HepG2 (cell line): Measurements from ENCODE around the gene PHF19. TPM values are rescaled to one million over a fixed set of nuclear protein-coding genes. Genes with fewer than 3 reads are reported as not detected.

Source experiments
- ATAC-seq: fragments of 200-7000 bp; cut with Tn5 transposase; 3 replicates; pipeline ENCODE4 v1.9.1; 2020; ENCODE audit warnings: mild to moderate bottlenecking, moderate library complexity
- BruUV-seq: library from RNA; stranded (reverse); fragments of 400-500 nt; replicated peaks from 2 replicates; lab custom pipeline; 2021; lab: Mats Ljungman, UMichigan
- CTCF ChIA-PET: fragments of 300-600 bp; formaldehyde crosslinking; extraction: SDS; loops from one replicate; lab custom pipeline; 2021; ENCODE audit warnings: low total read pairs, inconsistent platforms, low intra/inter-chr PET ratio; lab: Yijun Ruan, JAX
- POLR2A ChIA-PET: fragments of 350-600 bp; sonication (Branson Sonifier 250); formaldehyde crosslinking; loops from one replicate; lab custom pipeline; 2020; ENCODE audit warnings: antibody characterized with exemption, inconsistent platforms; lab: Yijun Ruan, JAX
- DNase-seq: peaks from one replicate; pipeline ENCODE4 v3.0.0-alpha.2; 2015; ENCODE audit warnings: low spot score
- FAIRE-seq: peaks from 3 replicates; lab custom pipeline; 2011; peaks lifted over from hg19 to GRCh38; lab: Jason Lieb, UNC
- H2AFZ ChIP-seq: one replicate; pipeline ENCODE4 v1.6.1; 2011; ENCODE audit warnings: low read length, inconsistent platforms
- H3K27ac ChIP-seq: fragments of 300-600 bp; 3 replicates; pipeline ENCODE4 v1.8.0; 2011; ENCODE audit warnings: mixed run types, mild to moderate bottlenecking, mixed read lengths, low read length, inconsistent platforms; ENCODE audit not compliant: insufficient read depth; ENCODE audit errors: extremely low read length
- H3K27me3 ChIP-seq, 2 experiments: fragments of 200-600 bp in 1 of 2; 2 replicates in 1 of 2; 3 replicates in 1 of 2; pipeline versions ENCODE4 v1.6.0 to v1.8.0; 2011; ENCODE audit warnings: low read length in 2 of 2, mild to moderate bottlenecking in 2 of 2, moderate library complexity in 2 of 2, inconsistent platforms in 1 of 2; ENCODE audit not compliant: insufficient read depth in 2 of 2, control insufficient read depth in 1 of 2
- H3K36me3 ChIP-seq, 2 experiments: fragments of 200-600 bp in 1 of 2; replicated peaks in 1 of 2; 2 replicates in 1 of 2; 3 replicates in 1 of 2; pipeline versions ENCODE4 v1.5.1 to v1.8.0; 2011; ENCODE audit warnings: low read length in 2 of 2, inconsistent platforms in 1 of 2; ENCODE audit not compliant: insufficient read depth in 2 of 2, control insufficient read depth in 1 of 2
- H3K4me1 ChIP-seq: 2 replicates; pipeline ENCODE4 v1.5.1; 2012; ENCODE audit warnings: low read length, inconsistent platforms; ENCODE audit not compliant: insufficient read depth
- H3K4me2 ChIP-seq: 2 replicates; pipeline ENCODE4 v1.6.0; 2011; ENCODE audit warnings: low read depth, low read length, inconsistent platforms
- H3K4me3 ChIP-seq, 3 experiments: fragments of 200-600 bp in 1 of 3; sonication (generic), shearing (Covaris generic) in 1 of 3; replicated peaks in 1 of 3; 2 replicates each; pipeline ENCODE4 v1.5.1; 2011 to 2016; ENCODE audit warnings: low read length in 3 of 3, inconsistent platforms in 2 of 3, low read depth in 2 of 3, mild to moderate bottlenecking in 2 of 3, control low read depth in 1 of 3, mixed read lengths in 1 of 3; ENCODE audit not compliant: insufficient read depth in 1 of 3
- H3K79me2 ChIP-seq: one replicate; pipeline ENCODE4 v1.6.1; 2011; ENCODE audit warnings: low read length, inconsistent platforms; ENCODE audit not compliant: insufficient read depth
- H3K9ac ChIP-seq: 2 replicates; pipeline ENCODE4 v1.6.0; 2011; ENCODE audit warnings: mild to moderate bottlenecking, low read depth, low read length, inconsistent platforms; ENCODE audit not compliant: insufficient read depth
- H3K9me3 ChIP-seq: 2 replicates; pipeline ENCODE4 v1.5.1; 2012; ENCODE audit warnings: mild to moderate bottlenecking, low read length
- H4K20me1 ChIP-seq: 2 replicates; pipeline ENCODE4 v1.6.0; 2011; ENCODE audit warnings: inconsistent platforms, mild to moderate bottlenecking, low read length, moderate library complexity; ENCODE audit not compliant: insufficient read depth
- ARNTL ChIP-seq: sonication (generic); formaldehyde crosslinking; IDR thresholded peaks from 2 replicates; pipeline ENCODE4 v1.4.0; 2020; ENCODE audit warnings: mild to moderate bottlenecking, missing genetic modification reagents
- BHLHE40 ChIP-seq: IDR thresholded peaks from 2 replicates; pipeline ENCODE4 v1.6.1; 2011; ENCODE audit warnings: low read length, improper control_type of control experiment
- CBX1 ChIP-seq: IDR thresholded peaks from one replicate; pipeline ENCODE4 v1.6.1; 2016; ENCODE audit warnings: antibody characterized with exemption, low read depth
- CEBPB ChIP-seq: IDR thresholded peaks from 2 replicates; pipeline ENCODE4 v1.6.1; 2011; ENCODE audit warnings: low read depth, low read length, improper control_type of control experiment, borderline replicate concordance
- FOSL1 ChIP-seq: sonication (generic); formaldehyde crosslinking; IDR thresholded peaks from 2 replicates; pipeline ENCODE4 v1.9.0; 2021; ENCODE audit warnings: missing genetic modification reagents, borderline replicate concordance
- MIER2 ChIP-seq: IDR thresholded peaks from 2 replicates; pipeline ENCODE4 v1.6.1; 2016; ENCODE audit warnings: missing biosample characterization, missing genetic modification reagents
- NPAS2 ChIP-seq: sonication (generic); formaldehyde crosslinking; IDR thresholded peaks from 2 replicates; pipeline ENCODE4 v1.8.0; 2022; ENCODE audit warnings: mild to moderate bottlenecking, missing genetic modification reagents, borderline replicate concordance
- RELA ChIP-seq: sonication (generic); formaldehyde crosslinking; IDR thresholded peaks from 2 replicates; pipeline ENCODE4 v1.4.0; 2020; ENCODE audit warnings: missing genetic modification reagents
- SMAD3 ChIP-seq: sonication (generic); formaldehyde crosslinking; IDR thresholded peaks from 2 replicates; pipeline ENCODE4 v1.4.0; 2020; ENCODE audit warnings: missing genetic modification reagents
- ZNF230 ChIP-seq: sonication (generic); formaldehyde crosslinking; IDR thresholded peaks from 2 replicates; pipeline ENCODE4 v1.4.0; 2020; ENCODE audit warnings: mild to moderate bottlenecking, missing genetic modification reagents
- ZNF34 ChIP-seq: sonication (generic); formaldehyde crosslinking; IDR thresholded peaks from 2 replicates; pipeline ENCODE4 v1.4.0; 2020; ENCODE audit warnings: mild to moderate bottlenecking, missing genetic modification reagents, borderline replicate concordance
- ZNF451 ChIP-seq: sonication (generic); formaldehyde crosslinking; IDR thresholded peaks from 2 replicates; pipeline ENCODE4 v1.5.0; 2020; ENCODE audit warnings: mild to moderate bottlenecking, missing genetic modification reagents
- WGBS: methylation state at CpG from one replicate; pipeline ENCODE4 v1.1.6; 2017; ENCODE audit warnings: low lambda C conversion rate; 5-methylcytosine and 5-hydroxymethylcytosine counted together
- in situ Hi-C: cut with HindIII; loops from 2 replicates; pipeline ENCODE4 v1.10.0; 2017; ENCODE audit warnings: low pct_unique_long_range_greater_than_20kb; ENCODE audit not compliant: extremely low pct_ligation_motif_present
- intact Hi-C: fragments of 100-400 bp; cut with micrococcal nuclease; formaldehyde crosslinking; loops from one replicate; pipeline ENCODE4 v1.10.0; 2022; ENCODE audit not compliant: unreplicated experiment
- polyA plus RNA-seq, 8 experiments: library from polyadenylated mRNA; depleted of rRNA in 3 of 8; stranded (reverse) in 7 of 8; unstranded in 1 of 8; fragments of >200 nt; fragmentation: Illumina TruSeq in 4 of 8; extraction: Trizol in 4 of 8; gene quantifications; 2 replicates each; pipeline versions ENCODE4 v1.2.1 to v1.2.3, GENCODE V29; 2011 to 2016; ENCODE audit warnings: low read depth in 4 of 8, missing spikeins in 1 of 8, mixed read lengths in 1 of 8; ENCODE audit not compliant: insufficient read depth in 1 of 8
- total RNA-seq, 5 experiments: library from RNA; depleted of rRNA; stranded (reverse); fragments of >200 nt; fragmentation: Illumina TruSeq; extraction: Trizol; gene quantifications; 2 replicates each; pipeline ENCODE4 v1.2.3, GENCODE V29; 2016; ENCODE audit warnings: low read depth in 1 of 5
- TF ChIP-seq, protein P1 (sequence below): sonication (generic); formaldehyde crosslinking; IDR thresholded peaks from 2 replicates; pipeline ENCODE4 v1.8.0; 2022; ENCODE audit warnings: missing genetic modification reagents, mild to moderate bottlenecking, borderline replicate concordance
- TF ChIP-seq, protein P2 (sequence below): sonication (generic); formaldehyde crosslinking; IDR thresholded peaks from 2 replicates; pipeline ENCODE4 v1.5.1; 2020; ENCODE audit warnings: missing genetic modification reagents, mild to moderate bottlenecking, borderline replicate concordance
- TF ChIP-seq, protein P3 (sequence below): IDR thresholded peaks from 2 replicates; pipeline ENCODE4 v1.6.1; 2012; ENCODE audit warnings: low read length, improper control_type of control experiment

PHF19 gene
- total and polyA plus RNA-seq, 2 of the 13 experiments (the other 11 are each of a cell fraction or from before 2014, with no cell fraction given), result 29.7 to 41.3 TPM

- in situ Hi-C loops (no loop called here), intact Hi-C loops (no loop called here)
- H3K4me3 ChIP-seq, result no peak overlapping the region
- peaks cover 0 to 3% of the 10 kb centered on the region in 2 experiments; a peak in 1 of 5 replicates for H3K27me3 ChIP-seq
- H3K4me1 ChIP-seq, result peaks cover 25% of the 10 kb centered on the region
- CTCF ChIA-PET, result no interaction called here
- DNase-seq (no peak), FAIRE-seq (no peak), ATAC-seq (no peak)
- H3K79me2 ChIP-seq, result peaks cover 32% of the 10 kb centered on the region
- H3K36me3 ChIP-seq, result peaks cover 0 to 9% of the 10 kb centered on the region in 2 experiments; a peak in 2 of 5 replicates
- no peaks in the 10 kb centered on the region for H4K20me1 ChIP-seq
- no peak overlapping the region for H3K9ac ChIP-seq
- H3K9me3 ChIP-seq, result no peaks in the 10 kb centered on the region
- POLR2A ChIA-PET, result no interaction called here
- H3K4me2 ChIP-seq, result no peak overlapping the region
- WGBS, result 90% methylated on average over 2 of the region's 2 CpGs
- no TSS peak for BruUV-seq
- H2AFZ ChIP-seq, result no peak overlapping the region
- no peak overlapping the region for H3K27ac ChIP-seq
- TF ChIP-seq, protein P1, sequence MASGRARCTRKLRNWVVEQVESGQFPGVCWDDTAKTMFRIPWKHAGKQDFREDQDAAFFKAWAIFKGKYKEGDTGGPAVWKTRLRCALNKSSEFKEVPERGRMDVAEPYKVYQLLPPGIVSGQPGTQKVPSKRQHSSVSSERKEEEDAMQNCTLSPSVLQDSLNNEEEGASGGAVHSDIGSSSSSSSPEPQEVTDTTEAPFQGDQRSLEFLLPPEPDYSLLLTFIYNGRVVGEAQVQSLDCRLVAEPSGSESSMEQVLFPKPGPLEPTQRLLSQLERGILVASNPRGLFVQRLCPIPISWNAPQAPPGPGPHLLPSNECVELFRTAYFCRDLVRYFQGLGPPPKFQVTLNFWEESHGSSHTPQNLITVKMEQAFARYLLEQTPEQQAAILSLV (CRISPR knock-in tag), result no peak
- TF ChIP-seq CEBPB, result no peak
- TF ChIP-seq CBX1, result no peak
- TF ChIP-seq, protein P2, sequence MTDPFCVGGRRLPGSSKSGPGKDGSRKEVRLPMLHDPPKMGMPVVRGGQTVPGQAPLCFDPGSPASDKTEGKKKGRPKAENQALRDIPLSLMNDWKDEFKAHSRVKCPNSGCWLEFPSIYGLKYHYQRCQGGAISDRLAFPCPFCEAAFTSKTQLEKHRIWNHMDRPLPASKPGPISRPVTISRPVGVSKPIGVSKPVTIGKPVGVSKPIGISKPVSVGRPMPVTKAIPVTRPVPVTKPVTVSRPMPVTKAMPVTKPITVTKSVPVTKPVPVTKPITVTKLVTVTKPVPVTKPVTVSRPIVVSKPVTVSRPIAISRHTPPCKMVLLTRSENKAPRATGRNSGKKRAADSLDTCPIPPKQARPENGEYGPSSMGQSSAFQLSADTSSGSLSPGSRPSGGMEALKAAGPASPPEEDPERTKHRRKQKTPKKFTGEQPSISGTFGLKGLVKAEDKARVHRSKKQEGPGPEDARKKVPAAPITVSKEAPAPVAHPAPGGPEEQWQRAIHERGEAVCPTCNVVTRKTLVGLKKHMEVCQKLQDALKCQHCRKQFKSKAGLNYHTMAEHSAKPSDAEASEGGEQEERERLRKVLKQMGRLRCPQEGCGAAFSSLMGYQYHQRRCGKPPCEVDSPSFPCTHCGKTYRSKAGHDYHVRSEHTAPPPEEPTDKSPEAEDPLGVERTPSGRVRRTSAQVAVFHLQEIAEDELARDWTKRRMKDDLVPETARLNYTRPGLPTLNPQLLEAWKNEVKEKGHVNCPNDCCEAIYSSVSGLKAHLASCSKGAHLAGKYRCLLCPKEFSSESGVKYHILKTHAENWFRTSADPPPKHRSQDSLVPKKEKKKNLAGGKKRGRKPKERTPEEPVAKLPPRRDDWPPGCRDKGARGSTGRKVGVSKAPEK, result no peak
- no peak for TF ChIP-seq MIER2 (CRISPR knock-in tag)
- TF ChIP-seq, protein P3, sequence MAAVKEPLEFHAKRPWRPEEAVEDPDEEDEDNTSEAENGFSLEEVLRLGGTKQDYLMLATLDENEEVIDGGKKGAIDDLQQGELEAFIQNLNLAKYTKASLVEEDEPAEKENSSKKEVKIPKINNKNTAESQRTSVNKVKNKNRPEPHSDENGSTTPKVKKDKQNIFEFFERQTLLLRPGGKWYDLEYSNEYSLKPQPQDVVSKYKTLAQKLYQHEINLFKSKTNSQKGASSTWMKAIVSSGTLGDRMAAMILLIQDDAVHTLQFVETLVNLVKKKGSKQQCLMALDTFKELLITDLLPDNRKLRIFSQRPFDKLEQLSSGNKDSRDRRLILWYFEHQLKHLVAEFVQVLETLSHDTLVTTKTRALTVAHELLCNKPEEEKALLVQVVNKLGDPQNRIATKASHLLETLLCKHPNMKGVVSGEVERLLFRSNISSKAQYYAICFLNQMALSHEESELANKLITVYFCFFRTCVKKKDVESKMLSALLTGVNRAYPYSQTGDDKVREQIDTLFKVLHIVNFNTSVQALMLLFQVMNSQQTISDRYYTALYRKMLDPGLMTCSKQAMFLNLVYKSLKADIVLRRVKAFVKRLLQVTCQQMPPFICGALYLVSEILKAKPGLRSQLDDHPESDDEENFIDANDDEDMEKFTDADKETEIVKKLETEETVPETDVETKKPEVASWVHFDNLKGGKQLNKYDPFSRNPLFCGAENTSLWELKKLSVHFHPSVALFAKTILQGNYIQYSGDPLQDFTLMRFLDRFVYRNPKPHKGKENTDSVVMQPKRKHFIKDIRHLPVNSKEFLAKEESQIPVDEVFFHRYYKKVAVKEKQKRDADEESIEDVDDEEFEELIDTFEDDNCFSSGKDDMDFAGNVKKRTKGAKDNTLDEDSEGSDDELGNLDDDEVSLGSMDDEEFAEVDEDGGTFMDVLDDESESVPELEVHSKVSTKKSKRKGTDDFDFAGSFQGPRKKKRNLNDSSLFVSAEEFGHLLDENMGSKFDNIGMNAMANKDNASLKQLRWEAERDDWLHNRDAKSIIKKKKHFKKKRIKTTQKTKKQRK, result no peak
- TF ChIP-seq ARNTL (CRISPR knock-in tag), result no peak
- no peak for TF ChIP-seq ZNF34 (CRISPR knock-in tag)
- no peak for TF ChIP-seq RELA
- no peak for TF ChIP-seq NPAS2 (CRISPR knock-in tag)
- TF ChIP-seq ZNF451 (CRISPR knock-in tag), result no peak
- TF ChIP-seq BHLHE40, result no peak
- TF ChIP-seq SMAD3 (CRISPR knock-in tag), result no peak
- TF ChIP-seq FOSL1 (CRISPR knock-in tag), result no peak
- TF ChIP-seq ZNF230 (CRISPR knock-in tag), result no peak
Observed at GRCh38 chr9:120839146-120839545, 37.8 kb downstream of the PHF19 start.
